Liver (tissue), 9 donors: ENCODE results near the gene CCNJ. TPM values are rescaled to one million over a fixed set of nuclear protein-coding genes. Genes with fewer than 3 reads are reported as not detected.

Experiments
- DNase-seq: peaks from one replicate; pipeline ENCODE4 v3.0.0-alpha.2; 2017; ENCODE audit warnings: low spot score
- H3K27ac ChIP-seq, 2 donors: one replicate each; pipeline ENCODE4 v1.7.0; 2013; ENCODE audit warnings: inconsistent platforms in 2 of 2, low read length in 2 of 2, control low read depth in 1 of 2, low read depth in 1 of 2, mild to moderate bottlenecking in 1 of 2
- H3K27me3 ChIP-seq, 4 donors: one replicate each; pipeline versions ENCODE4 v1.6.1 to v1.7.0; 2013; ENCODE audit warnings: low read length in 3 of 4, inconsistent platforms in 1 of 4, mild to moderate bottlenecking in 1 of 4, moderate library complexity in 1 of 4; ENCODE audit not compliant: control insufficient read depth in 4 of 4, insufficient read depth in 4 of 4
- H3K36me3 ChIP-seq, 4 donors: one replicate each; pipeline versions ENCODE4 v1.6.1 to v1.7.0; 2013; ENCODE audit warnings: low read length in 3 of 4, mild to moderate bottlenecking in 3 of 4, low read depth in 1 of 4, moderate library complexity in 1 of 4; ENCODE audit not compliant: control insufficient read depth in 4 of 4, insufficient read depth in 3 of 4
- H3K4me1 ChIP-seq, 4 donors: one replicate each; pipeline versions ENCODE4 v1.6.1 to v1.7.0; 2013; ENCODE audit warnings: low read length in 3 of 4, mild to moderate bottlenecking in 3 of 4, moderate library complexity in 1 of 4; ENCODE audit not compliant: control insufficient read depth in 4 of 4, insufficient read depth in 4 of 4
- H3K4me3 ChIP-seq, 3 donors: one replicate each; pipeline versions ENCODE4 v1.6.1 to v1.7.0; 2013; ENCODE audit warnings: low read length in 3 of 3, control low read depth in 1 of 3, low read depth in 1 of 3, mild to moderate bottlenecking in 1 of 3
- H3K9ac ChIP-seq, 2 donors: one replicate each; pipeline ENCODE4 v1.7.0; 2013; ENCODE audit warnings: low read length in 2 of 2, mild to moderate bottlenecking in 2 of 2, moderate library complexity in 2 of 2, control low read depth in 1 of 2, low read depth in 1 of 2
- H3K9me3 ChIP-seq, 4 donors: one replicate each; pipeline versions ENCODE4 v1.6.1 to v1.7.0; 2013; ENCODE audit warnings: low read length in 3 of 4; ENCODE audit not compliant: control insufficient read depth in 4 of 4
- EGR1 ChIP-seq, 2 donors: IDR thresholded peaks; 2 replicates each; pipeline ENCODE4 v1.6.1; 2016 to 2018; ENCODE audit warnings: antibody characterized with exemption in 2 of 2, low read depth in 2 of 2
- FOXA1 ChIP-seq: IDR thresholded peaks from 2 replicates; pipeline ENCODE4 v1.6.1; 2016; ENCODE audit warnings: antibody characterized with exemption
- FOXA2 ChIP-seq: IDR thresholded peaks from 2 replicates; pipeline ENCODE4 v1.6.1; 2016; ENCODE audit warnings: antibody characterized with exemption
- GABPA ChIP-seq, 2 donors: IDR thresholded peaks in 1 of 2; conservative IDR thresholded peaks in 1 of 2; 2 replicates each; pipeline ENCODE4 v1.6.1; 2016; ENCODE audit warnings: antibody characterized with exemption in 2 of 2, mild to moderate bottlenecking in 1 of 2, moderate library complexity in 1 of 2
- HNF4G ChIP-seq: IDR thresholded peaks from 2 replicates; pipeline ENCODE4 v1.6.1; 2016; ENCODE audit warnings: antibody characterized with exemption
- RAD21 ChIP-seq, 2 donors: IDR thresholded peaks; 2 replicates each; pipeline ENCODE4 v1.6.1; 2016; ENCODE audit warnings: antibody characterized with exemption in 2 of 2, mild to moderate bottlenecking in 2 of 2
- REST ChIP-seq: IDR thresholded peaks from 2 replicates; pipeline ENCODE4 v1.6.1; 2016; ENCODE audit warnings: antibody characterized with exemption, mild to moderate bottlenecking
- TAF1 ChIP-seq: conservative IDR thresholded peaks from 2 replicates; pipeline ENCODE4 v1.6.1; 2016; ENCODE audit warnings: antibody characterized with exemption, mild to moderate bottlenecking
- WGBS: extraction: QIAGEN DNeasy Blood & Tissue Kit; methylation state at CpG from one replicate; pipeline ENCODE4 v1.1.7; 2013; 5-methylcytosine and 5-hydroxymethylcytosine counted together
- polyA plus RNA-seq, 2 donors: library from polyadenylated mRNA; stranded (reverse) in 1 of 2; unstranded in 1 of 2; fragments of 200-250 nt in 1 of 2; fragments of >200 nt in 1 of 2; fragmentation: Nextera tagmentation in 1 of 2; extraction: Ambion mirVana in 1 of 2; gene quantifications; one replicate each; pipeline versions ENCODE4 v1.2.1 to v1.2.3, GENCODE V29; 2013 to 2015
- total RNA-seq, 2 donors: library from RNA; depleted of rRNA; stranded (reverse); fragments of >200 nt; gene quantifications; one replicate each; pipeline ENCODE4 v1.2.3, GENCODE V29; 2014
- TF ChIP-seq, protein P1 (sequence below): IDR thresholded peaks from 2 replicates; pipeline ENCODE4 v1.6.1; 2016; ENCODE audit warnings: antibody characterized with exemption
- donor health status: healthy.
- donor health status: healthy.
- donor health status: healthy.
- donor health status: healthy.
- donor health status: healthy.

The CCNJ gene
- total and polyA plus RNA-seq, 4 donors: 0.78 to 6.5 (median 3.2) TPM

DNA sequence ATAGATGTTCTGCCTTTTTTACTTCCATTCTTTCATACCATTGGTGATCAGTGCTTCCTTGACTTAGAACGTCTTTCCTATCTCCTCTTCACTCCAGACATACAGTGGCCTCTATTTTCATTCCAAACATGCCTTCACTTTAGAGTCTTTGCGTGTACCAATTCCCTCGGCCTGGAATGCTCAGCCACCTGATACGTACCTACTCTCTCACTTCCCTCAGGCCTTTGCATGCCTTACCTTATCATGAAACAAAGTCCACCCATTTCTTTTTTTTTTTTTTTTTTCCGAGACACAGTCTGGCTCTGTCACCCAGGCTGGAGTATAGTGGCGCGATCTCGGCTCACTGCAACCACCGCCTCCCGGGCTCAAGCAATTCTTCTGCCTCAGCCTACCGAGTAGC is 2.2 kb upstream of the CCNJ start (continued):
- TF ChIP-seq FOXA1: no peak

GRCh38 chr10:96043893-96044715 is 721 bp downstream of the CCNJ start:
- 15% methylated on average over 58 of the region's 58 CpGs for whole genome bisulfite sequencing
- no peaks in the 10 kb centered on the region for H3K27me3 ChIP-seq
- H3K9me3 ChIP-seq: peaks cover 0 to 2% (median 0%) of the 10 kb centered on the region in 4 donors
- TF ChIP-seq RAD21 (IDR thresholded peaks at IDR 0.05) (no peak), FOXA2 (no peak), EGR1 (IDR thresholded peaks at IDR 0.05; ENCODE audit: low read depth in 2 of 2) (no peak), TAF1 (no peak), REST (no peak), HNF4G (no peak)
- TF ChIP-seq, protein P1, sequence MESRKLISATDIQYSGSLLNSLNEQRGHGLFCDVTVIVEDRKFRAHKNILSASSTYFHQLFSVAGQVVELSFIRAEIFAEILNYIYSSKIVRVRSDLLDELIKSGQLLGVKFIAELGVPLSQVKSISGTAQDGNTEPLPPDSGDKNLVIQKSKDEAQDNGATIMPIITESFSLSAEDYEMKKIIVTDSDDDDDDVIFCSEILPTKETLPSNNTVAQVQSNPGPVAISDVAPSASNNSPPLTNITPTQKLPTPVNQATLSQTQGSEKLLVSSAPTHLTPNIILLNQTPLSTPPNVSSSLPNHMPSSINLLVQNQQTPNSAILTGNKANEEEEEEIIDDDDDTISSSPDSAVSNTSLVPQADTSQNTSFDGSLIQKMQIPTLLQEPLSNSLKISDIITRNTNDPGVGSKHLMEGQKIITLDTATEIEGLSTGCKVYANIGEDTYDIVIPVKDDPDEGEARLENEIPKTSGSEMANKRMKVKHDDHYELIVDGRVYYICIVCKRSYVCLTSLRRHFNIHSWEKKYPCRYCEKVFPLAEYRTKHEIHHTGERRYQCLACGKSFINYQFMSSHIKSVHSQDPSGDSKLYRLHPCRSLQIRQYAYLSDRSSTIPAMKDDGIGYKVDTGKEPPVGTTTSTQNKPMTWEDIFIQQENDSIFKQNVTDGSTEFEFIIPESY: no peak
- H3K27ac ChIP-seq: peak overlapping the region; percentile 59 to 62
- peak overlapping the region; percentile 55 to 58 for H3K9ac ChIP-seq
- peaks cover 0 to 12% (median under 1%) of the 10 kb centered on the region in 4 donors for H3K4me1 ChIP-seq
- no peaks in the 10 kb centered on the region for H3K36me3 ChIP-seq
- H3K4me3 ChIP-seq: peak overlapping the region; percentile 65 to 92 (median 75)
- peak; percentile 57 for DNase-seq

- H3K27me3 ChIP-seq: no peaks in the 10 kb centered on the region
- H3K27ac ChIP-seq: peak overlapping the region; percentile 59 to 62
- peak overlapping the region; percentile 65 to 92 (median 75) for H3K4me3 ChIP-seq
- H3K9me3 ChIP-seq: peaks cover 0 to 2% (median 0%) of the 10 kb centered on the region in 4 donors
- no peak for DNase-seq
- 68% methylated on average over 8 of the region's 8 CpGs for WGBS
- no peak for TF ChIP-seq GABPA (IDR thresholded peaks at IDR 0.05 in 1 of 2, conservative IDR thresholded peaks at IDR 0.05 in 1 of 2)
- H3K9ac ChIP-seq: peak overlapping the region in 1 of 2 donors; percentile 55
- H3K4me1 ChIP-seq: peaks cover 0 to 12% (median under 1%) of the 10 kb centered on the region in 4 donors
- H3K36me3 ChIP-seq: no peaks in the 10 kb centered on the region
These were observed 1.4 kb downstream of the CCNJ start for GRCh38 chr10:96044736-96045135.
